HG03139 (cell line): ENCODE results near the gene RNF17.

Experiments
- ATAC-seq: cut with Tn5 transposase; IDR thresholded peaks from one replicate; pipeline ENCODE4 v1.9.1; 2021; ENCODE audit not compliant: unreplicated experiment

Gene RNF17

DNA sequence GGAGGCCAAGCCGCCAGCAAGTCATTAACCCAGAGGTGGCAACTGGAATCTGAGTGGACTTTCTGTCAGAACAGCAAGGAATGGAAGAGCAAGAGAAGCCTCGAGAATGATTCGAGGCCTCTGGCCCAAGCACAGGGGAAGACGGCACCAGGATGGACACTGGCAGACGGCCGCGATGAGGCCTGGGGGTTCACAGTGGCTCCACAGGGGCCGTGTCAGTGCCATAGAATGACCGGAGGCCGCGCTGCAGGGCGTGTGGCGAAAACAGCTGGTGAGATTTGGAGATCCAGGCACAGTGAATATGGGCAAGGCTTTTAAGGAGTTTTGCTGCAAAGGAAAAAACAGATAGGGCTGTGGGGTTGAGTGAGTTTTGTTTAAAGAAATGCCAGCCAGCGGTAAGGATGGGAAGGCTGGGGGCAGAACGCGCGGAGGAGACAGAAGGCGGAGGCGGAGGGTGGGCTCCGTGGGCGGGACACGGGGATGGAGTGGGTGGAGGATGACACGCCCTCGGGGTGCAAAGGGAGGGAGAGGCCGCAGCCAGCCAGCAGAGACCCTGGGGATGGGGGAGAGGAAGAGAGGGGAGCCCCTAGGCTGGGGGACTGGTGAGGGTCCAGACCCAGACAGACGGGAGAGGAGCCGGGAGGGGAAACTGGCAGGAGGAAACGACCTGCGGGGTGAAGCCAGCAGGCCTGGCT, 130.5 kb downstream of the RNF17 start:
- no peak for ATAC-seq

DNA sequence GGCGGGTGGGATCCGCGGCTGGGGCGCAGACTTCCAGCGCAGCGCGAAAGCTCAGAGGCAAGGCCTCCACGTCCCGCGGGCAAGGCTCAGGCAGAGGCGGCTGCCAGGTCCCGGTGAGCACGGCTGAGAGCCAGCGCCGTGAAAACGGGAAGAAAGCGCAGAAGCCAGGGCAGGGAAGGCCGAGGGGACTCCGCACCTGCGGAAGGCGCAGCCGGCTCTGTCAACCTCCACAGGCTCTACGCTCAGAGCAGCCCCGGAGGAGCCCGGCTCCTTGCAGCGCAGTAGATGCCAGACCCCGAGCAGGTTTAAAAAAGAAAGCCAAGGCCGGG, 131.0 kb downstream of the RNF17 start:
- no peak for ATAC-seq

DNA sequence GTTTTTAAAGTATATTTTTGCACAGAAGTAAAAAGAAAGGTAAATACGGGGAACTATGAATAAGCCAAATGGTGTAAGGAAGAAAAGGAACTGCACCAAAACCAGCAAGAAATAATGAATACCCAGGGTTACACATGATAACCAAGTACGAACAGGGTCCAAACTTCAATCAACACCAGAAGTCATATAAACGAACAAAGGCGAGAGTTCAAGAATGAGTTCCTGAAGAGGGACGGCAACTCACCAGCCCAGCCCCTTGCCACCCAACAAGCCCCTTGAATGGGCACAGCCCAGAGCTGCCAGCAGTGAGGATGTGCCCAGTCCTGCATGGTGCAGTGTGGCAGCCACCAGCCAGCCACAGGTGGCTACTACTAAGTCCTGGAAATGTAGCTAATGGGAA, 132.1 kb downstream of the RNF17 start:
- no peak for ATAC-seq

DNA sequence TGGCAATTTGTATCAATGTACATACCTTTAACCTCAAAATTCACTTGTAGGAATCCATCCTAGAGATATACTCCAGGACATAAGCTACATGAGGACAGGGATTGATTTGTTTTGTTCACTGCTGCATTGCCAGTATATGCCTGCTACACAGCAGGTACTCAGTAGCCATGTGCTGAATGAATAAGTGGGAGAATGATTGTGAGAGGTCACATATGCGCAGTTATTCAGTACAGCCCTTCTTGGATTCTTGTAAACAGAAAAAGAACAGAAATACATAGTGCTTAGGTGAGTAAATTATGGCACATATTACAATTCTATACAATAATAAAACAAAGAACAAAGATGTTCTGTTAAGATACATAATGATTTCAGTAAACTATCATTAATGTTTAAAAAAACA, 133.3 kb downstream of the RNF17 start:
- no peak for ATAC-seq

DNA sequence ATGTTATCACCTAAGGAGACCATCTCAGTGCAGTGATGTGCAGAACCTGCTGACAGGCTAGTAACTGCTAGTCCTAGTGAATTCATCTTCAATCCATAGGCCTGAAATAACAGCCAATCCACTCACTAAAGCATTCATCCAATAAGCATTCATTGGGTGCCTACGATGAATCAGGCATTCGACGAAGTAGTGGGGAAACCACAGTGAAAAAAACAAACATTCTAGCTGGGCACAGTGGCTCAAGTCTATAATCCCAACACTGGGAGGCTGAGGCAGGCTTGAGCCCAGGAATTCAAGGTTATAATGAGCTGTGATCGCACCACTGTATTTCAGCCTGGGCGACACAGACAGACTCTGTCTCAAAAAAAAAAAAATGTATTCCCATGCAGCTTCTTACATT, 135.6 kb downstream of the RNF17 start:
- ATAC-seq, result no peak

DNA sequence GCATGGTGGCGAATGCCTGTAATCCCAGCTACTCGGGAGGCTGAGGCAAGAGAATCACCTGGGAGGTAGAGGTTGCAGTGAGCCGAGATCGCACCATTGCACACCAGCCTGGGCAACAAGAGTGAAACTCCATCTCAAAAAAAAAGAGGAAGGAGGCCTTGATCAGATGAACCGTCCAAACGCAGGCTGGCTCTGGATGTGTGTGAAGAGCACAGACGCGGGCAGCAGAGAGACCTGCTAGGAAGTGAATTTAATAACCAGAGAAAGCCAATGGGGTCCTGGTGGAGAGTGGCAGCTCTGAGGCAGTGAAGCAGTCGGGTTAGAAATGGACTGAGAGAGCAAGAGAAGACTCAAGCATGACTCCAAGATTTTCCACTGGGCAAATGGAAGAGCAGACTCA, 136.5 kb downstream of the RNF17 start:
- ATAC-seq, result no peak

DNA sequence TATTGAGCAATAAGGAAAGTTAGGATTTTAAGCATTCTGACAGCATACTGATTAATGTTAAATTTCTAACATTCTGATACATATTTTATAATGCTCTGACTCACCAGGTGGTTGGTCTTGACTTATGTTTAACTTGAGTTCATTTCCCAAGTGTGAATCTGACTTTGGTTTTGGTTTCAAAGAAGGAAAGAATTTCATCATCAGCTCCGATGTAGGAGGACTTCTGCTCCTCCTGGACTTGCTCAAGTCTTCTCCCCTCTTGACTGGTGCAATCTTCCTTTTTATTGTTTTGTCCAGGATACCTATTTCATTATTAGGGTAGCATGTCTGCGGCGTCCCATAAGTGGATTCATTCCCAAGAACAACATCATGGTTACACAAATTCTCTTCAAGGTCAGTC, 141.3 kb downstream of the RNF17 start:
- no peak for ATAC-seq

DNA sequence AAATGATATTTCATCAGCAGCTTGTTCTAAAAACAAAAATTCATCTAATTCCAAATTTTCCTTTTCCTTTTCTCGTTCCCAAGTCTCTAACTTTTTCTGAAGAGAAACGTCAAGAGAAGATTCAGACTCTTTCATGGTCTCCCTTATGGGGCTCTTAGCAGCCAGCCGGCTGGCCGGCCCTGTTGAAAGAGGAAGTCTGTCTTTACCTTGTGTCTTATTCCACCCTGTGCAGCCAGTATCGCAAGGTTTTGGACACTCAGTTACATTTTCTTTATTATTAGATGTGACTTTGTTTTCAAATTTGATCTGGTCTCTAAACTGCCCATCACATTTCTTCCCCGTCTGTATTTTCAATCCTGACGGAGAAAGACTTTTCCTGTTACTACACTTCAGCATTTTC, 142.3 kb downstream of the RNF17 start:
- no peak for ATAC-seq

DNA sequence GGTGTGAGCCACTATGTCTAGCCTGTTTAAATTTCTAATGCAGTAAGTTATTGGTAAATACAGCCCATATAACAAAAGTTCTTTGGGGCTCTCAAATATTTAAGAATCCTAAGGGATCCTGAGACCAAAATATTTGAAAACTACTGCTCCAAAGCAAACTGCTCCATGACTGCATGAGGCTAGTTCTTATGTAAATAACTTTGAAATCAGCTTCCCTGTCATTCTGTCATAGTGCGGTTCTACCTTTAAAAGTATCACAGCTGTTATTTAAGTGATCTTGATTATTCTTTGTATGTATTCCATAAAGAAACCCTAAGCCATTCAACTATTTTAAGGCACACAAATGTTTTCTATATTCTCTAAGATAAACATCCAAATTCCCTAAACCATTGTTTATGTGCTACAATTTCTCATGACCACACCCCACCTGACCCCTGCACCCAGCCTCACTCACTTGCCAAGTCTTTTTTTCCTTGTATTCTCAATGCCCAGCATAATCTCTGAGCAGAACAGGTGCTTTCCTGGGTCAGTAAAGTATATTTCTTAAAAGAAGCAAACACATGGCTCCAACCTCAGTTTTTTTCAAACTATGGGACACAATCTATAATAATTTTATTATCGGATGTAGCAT, 146.6 kb downstream of the RNF17 start:
- ATAC-seq, result no peak

DNA sequence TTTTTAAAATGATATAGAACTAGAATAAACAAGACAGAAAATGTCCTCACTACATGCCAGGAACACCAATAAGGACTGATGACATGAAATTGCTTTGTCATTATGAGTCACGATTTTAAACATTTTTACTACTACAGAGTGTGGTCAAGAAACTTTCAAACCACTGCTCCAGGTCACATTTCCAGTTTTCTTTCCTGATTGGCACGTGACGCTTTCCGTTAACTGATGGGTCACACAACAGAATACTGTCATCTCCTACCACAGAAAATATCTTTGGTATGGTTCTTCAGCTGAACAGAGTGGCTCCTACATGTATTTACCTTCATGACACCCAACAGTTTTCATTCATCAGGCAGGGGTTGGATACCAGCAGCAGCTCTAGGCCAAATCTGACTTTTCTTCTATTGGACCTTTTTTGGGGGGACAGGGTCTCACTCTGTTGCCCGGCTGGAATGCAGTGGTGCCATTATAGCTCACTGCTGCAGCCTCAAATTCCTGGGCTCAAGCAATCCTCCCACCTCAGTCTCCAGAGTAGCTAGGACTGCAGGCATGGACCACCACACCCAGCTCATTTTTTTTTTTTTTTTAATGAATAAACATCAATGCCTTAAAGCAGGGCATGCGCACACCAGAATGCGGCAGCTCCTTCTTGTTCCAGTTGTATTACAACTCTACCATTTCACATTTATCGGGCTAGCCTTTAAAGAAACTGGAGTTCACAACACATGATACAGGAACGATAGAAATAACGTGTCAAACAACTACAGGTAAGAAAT, 147.4 kb downstream of the RNF17 start:
- no peak for ATAC-seq

DNA sequence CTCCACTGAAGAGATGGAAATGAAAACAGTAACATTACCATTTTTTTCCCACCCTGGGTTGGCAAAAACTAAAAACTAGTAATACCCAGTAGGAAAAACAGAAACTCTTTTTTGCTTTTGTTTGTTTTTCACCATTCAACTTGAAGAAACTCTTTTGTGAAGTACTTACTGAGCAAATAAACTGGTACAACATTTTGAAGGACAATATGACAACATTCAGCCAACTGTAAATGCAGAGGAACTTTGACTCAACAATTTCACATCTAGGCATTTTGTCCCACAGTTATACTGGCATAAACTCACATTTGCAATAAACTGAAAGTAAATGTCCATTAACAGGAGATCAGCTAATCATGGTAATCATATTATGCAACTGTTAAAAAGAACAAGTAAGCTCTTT, 152.5 kb downstream of the RNF17 start:
- ATAC-seq, result no peak

DNA sequence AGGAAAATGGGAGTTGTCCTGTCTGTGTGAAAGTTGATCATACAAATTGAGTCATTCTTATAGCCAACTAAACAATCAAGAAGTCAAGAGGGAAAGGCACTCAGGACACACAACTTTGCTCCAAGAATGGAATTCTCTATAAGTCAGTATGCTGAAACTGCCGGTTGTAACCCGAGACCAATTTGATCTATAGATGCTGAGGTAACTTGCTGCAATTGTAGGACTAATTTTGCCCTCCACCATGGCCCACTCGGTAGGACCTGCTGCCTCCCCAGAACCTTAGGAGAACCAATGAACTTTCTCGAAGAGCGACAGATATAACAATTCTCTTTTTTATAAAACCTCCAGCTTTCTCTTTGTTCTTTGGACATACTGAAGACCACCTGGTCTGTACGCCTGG, 157.0 kb downstream of the RNF17 start:
- no peak for ATAC-seq

DNA sequence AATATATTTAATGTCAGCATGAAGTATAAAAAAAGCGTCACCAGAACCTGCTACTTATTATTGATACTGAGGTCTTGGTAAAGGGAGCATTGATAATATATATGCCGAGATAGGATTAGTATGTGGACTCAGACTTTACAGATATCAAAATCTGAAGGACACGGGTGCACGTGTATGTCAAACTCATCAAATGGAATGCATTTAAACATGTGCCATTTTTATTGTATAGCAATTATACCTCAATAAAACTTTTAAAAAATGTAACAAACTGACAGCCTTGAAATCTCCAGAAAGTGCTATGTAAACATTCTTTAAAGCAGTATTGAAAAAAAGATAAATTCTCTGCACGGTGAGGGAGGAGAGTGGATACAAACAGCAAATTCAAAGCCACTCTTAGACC, 157.9 kb downstream of the RNF17 start:
- no peak for ATAC-seq

DNA sequence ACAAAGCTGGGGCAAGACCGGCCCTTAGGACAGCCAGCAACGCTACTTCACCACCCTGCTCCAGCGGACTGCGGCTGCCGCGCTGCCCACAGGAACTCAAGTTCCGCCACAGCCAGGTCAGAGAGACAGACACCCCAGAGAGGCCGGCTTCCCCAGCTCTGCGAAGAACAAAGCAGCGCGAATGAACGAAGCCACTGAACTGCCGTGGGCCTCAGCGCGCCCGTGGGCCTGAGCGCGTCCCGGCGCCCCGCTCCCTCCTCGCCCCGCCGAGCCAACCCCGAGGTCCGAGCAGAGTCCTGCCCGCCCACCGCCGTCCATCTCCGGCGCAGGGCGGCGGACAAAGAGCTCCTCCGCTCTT, 158.4 kb downstream of the RNF17 start:
- ATAC-seq, result peak; percentile 29

DNA sequence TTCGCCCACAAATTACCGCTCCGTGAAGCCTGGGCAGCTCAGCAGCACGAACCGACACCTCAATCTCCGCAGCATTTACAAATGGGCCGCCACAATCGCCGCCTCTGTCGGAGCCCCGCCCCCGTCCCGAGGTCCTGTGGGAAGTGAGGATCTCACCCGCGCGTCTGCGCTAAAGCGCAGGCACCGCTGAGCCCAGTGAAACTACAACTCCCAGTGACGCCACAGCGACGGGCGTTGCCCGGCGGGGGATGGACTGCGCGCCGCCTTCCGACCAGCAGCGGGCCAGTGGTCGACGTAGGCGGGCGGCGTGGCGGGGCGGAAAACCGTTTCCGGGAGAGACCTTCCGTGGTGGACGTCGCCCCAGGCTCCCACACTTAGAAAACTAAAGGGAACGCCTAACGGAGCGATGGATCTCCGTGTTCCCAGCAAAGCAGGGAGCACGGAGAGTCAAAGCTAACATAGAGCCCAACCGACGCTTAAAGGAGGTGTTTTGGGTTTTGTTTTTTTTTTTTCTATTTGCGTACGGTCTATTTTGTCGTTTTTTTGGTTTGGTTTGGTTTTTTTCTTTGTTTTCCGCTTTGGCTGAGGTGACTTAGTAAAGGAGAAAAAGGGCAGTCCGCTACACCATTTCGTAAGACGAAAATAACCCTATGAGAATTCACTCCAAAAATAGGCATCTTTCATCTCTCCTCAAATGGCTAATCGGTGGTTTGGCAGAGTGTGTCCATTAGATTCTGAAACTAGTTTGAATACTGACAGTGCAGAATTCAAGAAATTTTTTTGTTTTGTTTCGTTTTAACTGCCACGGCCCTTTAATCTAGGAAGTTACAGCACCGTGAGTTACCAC, 159.0 kb downstream of the RNF17 start:
- ATAC-seq, result peak; percentile 93

DNA sequence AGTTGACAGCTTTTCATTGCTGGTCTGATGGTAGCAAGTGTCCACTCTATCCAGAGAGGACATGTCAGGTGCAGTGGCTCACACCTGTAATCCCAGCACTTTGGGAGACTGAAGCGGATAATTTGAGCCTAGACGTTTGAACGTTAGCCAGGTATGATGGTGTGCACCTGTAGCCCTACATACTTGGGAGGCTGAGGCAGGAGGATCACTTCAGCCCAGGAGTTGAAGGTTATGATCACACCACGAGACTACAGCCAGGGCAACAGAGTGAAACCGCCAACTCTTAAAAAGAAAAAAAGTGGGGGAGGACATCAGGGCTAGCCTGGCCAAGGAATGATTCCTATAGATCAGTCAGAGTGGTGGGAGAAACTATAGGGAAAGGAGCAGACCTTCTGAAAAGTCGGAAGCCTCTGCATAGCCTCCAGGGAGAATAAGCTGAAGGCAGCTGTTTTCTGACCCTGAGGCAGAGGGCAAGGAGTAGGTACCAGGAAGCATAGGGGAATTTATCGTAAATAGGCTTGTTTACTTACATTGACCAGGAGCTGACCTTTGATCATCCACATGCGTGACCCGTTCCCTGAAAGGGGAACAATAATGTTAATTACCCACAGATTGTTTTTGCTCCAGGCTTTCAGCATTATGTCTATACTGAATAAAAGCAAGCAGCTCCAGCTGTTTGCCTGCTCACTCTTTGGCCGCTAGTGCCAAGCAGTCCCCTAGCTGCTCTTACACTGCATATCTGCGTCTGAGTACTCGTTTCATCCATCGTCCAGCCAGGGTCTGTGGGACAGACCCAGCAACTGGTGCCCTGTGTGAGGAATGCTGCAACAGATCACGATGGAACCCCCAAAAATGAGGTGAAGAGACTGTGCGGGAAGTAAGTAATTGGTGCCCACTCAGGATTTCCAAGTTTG, 161.6 kb downstream of the RNF17 start:
- ATAC-seq, result no peak

DNA sequence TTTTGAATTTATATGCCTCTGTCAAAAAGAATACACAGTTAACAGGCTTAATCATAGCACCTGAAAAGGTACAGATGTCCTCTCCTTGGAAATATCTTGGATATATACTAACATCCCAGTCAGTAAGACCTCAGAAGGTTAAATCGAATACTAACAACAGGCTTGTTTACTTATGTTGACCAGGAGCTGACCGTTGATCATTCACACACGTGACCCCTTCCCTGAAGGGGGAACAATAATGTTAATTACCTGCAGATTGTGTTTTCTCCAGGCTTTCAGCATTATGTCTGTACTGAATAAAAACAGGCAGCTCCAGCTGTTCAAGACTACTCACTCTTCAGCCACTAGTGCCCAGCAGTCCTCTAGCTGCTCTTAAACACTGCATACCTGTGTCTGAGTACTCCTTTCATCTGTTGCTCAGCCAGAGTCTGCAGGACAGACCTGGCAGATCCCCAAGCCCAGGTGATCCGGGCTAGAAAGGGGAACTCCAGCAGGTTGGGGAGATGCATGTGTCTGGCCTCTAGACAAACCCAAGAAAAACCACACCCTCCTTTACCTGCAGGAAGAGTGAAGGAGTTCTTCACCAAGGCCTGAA, 163.9 kb downstream of the RNF17 start:
- ATAC-seq, result no peak

DNA sequence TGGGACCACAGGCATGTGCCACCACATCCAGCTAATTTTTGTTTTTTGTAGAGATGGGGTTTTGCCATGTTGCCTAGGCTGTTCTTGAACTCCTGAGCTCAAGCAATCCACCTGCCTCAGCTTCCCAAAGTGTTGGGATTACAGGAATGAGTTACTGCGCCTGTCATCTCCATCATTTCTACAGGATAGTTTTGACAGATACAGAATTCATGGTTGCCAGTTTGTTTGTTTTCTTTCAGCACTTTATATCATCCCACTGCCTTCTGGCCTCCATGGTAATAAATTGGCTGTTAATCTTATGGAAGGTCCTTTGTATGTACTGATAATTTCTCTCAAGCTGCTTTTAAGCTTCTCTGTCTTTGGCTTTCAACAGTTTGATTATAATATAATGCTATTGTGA, 165.2 kb downstream of the RNF17 start:
- no peak for ATAC-seq
